ENCODE data around the gene RAB44. TPM values are rescaled to one million over a fixed set of nuclear protein-coding genes. Genes with fewer than 3 reads are reported as not detected.

The RAB44 gene
- total RNA-seq, 1 experiment from 2014 or later = 0.05 TPM

DNA sequence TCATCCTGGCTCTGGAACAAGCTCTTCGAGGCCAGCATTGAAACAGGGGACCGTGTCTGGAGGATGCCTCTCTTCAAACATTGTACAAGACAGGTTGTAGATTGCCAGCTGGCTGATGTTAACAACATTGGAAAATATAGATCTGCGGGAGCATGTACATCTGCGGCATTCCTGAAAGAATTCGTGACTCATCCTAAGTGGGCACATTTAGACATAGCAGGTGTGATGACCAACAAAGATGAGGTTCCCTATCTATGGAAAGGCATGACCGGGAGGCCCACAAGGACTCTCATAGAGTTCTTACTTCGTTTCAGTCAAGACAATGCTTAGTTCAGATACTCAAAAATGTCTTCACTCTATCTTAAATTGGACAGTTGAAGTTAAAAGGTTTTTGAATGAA is 22.7 kb upstream of the RAB44 start:
- Histone ChIP-seq H4K20me1 (ENCODE audit: insufficient read depth) (no peaks in the 10 kb centered on the region), H3K36me3 (ENCODE audit: control insufficient read depth in 1 of 2, insufficient read depth in 2 of 2, low read length in 2 of 2) (no peaks in the 10 kb centered on the region), H2AFZ (ENCODE audit: low read depth, low read length, poor library complexity, severe bottlenecking) (no peak overlapping the region), H3K9me2 (ENCODE audit: insufficient read depth) (no peaks in the 10 kb centered on the region), H3K4me1 (ENCODE audit: control insufficient read depth in 1 of 2, insufficient read depth in 2 of 2, low read length in 2 of 2) (peaks cover 32 to 43% of the 10 kb centered on the region in 2 experiments), H3K9ac (ENCODE audit: low read length) (no peak overlapping the region), H3K4me3 (replicated peaks in 1 of 2; ENCODE audit: low read depth in 1 of 2, low read length in 2 of 2) (no peak overlapping the region), H3K4me2 (ENCODE audit: low read length) (peak overlapping the region; percentile 28; the same call in 1 of the 2 replicates), H3K9me3 (ENCODE audit: control insufficient read depth in 1 of 2, insufficient read depth in 1 of 2, low read depth in 1 of 2, low read length in 2 of 2) (no peaks in the 10 kb centered on the region), H3K79me2 (ENCODE audit: insufficient read depth, low read length) (peaks cover 14% of the 10 kb centered on the region), H3K27ac (ENCODE audit: low read depth, low read length) (no peak overlapping the region), H3K27me3 (ENCODE audit: insufficient read depth, low read length) (no peaks in the 10 kb centered on the region)
- ATAC-seq (no peak), DNase-seq (ENCODE audit: low read depth, low spot score) (no peak)
- TF ChIP-seq POLR2AphosphoS5 (IDR thresholded peaks at IDR 0.05; ENCODE audit: low read depth, low read length) = no peak
- no peak for TF ChIP-seq EGR1 (IDR thresholded peaks at IDR 0.05; ENCODE audit: low read depth)
- TF ChIP-seq, protein P1, sequence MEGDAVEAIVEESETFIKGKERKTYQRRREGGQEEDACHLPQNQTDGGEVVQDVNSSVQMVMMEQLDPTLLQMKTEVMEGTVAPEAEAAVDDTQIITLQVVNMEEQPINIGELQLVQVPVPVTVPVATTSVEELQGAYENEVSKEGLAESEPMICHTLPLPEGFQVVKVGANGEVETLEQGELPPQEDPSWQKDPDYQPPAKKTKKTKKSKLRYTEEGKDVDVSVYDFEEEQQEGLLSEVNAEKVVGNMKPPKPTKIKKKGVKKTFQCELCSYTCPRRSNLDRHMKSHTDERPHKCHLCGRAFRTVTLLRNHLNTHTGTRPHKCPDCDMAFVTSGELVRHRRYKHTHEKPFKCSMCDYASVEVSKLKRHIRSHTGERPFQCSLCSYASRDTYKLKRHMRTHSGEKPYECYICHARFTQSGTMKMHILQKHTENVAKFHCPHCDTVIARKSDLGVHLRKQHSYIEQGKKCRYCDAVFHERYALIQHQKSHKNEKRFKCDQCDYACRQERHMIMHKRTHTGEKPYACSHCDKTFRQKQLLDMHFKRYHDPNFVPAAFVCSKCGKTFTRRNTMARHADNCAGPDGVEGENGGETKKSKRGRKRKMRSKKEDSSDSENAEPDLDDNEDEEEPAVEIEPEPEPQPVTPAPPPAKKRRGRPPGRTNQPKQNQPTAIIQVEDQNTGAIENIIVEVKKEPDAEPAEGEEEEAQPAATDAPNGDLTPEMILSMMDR (IDR thresholded peaks at IDR 0.05 in 2 of 3, conservative IDR thresholded peaks at IDR 0.05 in 1 of 3; ENCODE audit: borderline replicate concordance in 1 of 3, insufficient read depth in 1 of 3, low read depth in 2 of 3, low read length in 2 of 3) = no peak
- TF ChIP-seq YY1 (IDR thresholded peaks at IDR 0.05; ENCODE audit: extremely low read depth, insufficient replicate concordance, low read depth, low read length) = no peak
- no peak for TF ChIP-seq SRF (IDR thresholded peaks at IDR 0.05; ENCODE audit: low read depth)
- no peak for TF ChIP-seq TCF7L2 (IDR thresholded peaks at IDR 0.05; ENCODE audit: borderline replicate concordance, extremely low read depth, insufficient read depth, insufficient read length)
- TF ChIP-seq CBX3 (IDR thresholded peaks at IDR 0.05; ENCODE audit: low read depth) = no peak
- TF ChIP-seq EZH2 (IDR thresholded peaks at IDR 0.05) = no peak
- no peak for TF ChIP-seq ZBTB33 (IDR thresholded peaks at IDR 0.05; ENCODE audit: extremely low read depth, insufficient replicate concordance, low read length)
- no peak for TF ChIP-seq JUND (IDR thresholded peaks at IDR 0.05)
- TF ChIP-seq, protein P2, sequence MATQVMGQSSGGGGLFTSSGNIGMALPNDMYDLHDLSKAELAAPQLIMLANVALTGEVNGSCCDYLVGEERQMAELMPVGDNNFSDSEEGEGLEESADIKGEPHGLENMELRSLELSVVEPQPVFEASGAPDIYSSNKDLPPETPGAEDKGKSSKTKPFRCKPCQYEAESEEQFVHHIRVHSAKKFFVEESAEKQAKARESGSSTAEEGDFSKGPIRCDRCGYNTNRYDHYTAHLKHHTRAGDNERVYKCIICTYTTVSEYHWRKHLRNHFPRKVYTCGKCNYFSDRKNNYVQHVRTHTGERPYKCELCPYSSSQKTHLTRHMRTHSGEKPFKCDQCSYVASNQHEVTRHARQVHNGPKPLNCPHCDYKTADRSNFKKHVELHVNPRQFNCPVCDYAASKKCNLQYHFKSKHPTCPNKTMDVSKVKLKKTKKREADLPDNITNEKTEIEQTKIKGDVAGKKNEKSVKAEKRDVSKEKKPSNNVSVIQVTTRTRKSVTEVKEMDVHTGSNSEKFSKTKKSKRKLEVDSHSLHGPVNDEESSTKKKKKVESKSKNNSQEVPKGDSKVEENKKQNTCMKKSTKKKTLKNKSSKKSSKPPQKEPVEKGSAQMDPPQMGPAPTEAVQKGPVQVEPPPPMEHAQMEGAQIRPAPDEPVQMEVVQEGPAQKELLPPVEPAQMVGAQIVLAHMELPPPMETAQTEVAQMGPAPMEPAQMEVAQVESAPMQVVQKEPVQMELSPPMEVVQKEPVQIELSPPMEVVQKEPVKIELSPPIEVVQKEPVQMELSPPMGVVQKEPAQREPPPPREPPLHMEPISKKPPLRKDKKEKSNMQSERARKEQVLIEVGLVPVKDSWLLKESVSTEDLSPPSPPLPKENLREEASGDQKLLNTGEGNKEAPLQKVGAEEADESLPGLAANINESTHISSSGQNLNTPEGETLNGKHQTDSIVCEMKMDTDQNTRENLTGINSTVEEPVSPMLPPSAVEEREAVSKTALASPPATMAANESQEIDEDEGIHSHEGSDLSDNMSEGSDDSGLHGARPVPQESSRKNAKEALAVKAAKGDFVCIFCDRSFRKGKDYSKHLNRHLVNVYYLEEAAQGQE (IDR thresholded peaks at IDR 0.05; ENCODE audit: low read depth) = no peak
- TF ChIP-seq MAX (IDR thresholded peaks at IDR 0.05) = no peak
- TF ChIP-seq FOSL1 (IDR thresholded peaks at IDR 0.05; ENCODE audit: low read depth) = no peak
- TF ChIP-seq POLR2A (IDR thresholded peaks at IDR 0.05; ENCODE audit: borderline replicate concordance, extremely low read depth, insufficient read depth, insufficient read length) = no peak
- no peak for TF ChIP-seq ATF3 (IDR thresholded peaks at IDR 0.05)
- no peak for TF ChIP-seq SIN3A (IDR thresholded peaks at IDR 0.05; ENCODE audit: low read depth)
- TF ChIP-seq EZH2phosphoT487 (IDR thresholded peaks at IDR 0.05; ENCODE audit: borderline replicate concordance) = no peak
- no peak for TF ChIP-seq SP1 (IDR thresholded peaks at IDR 0.05; ENCODE audit: low read depth)
- no peak for TF ChIP-seq ZNF274 (IDR thresholded peaks at IDR 0.05; ENCODE audit: low read depth, low read length)
- RAD21 ChIA-PET (ENCODE audit: low non-redundant PET in 1 of 2, low total read pairs in 2 of 2, uncharacterized antibody in 2 of 2, unreplicated experiment in 2 of 2) = no interaction called here
- POLR2A ChIA-PET = interaction anchor here (6.3 kb wide), 1 partner anchor 9 kb away, joined by 119 read pairs; no protein-coding TSS in a partner anchor
- BruUV-seq (replicated peaks) = no TSS peak
- CTCF ChIA-PET = no interaction called here
- intact Hi-C loops (cut with micrococcal nuclease) = no loop called here

Data from HCT116 (cell line).